GM19455 (cell line): ENCODE results near the gene SIRT1.
"Not testable (repeated sequence)": the region's sequence is repeated elsewhere in the genome, so short reads cannot be mapped to it uniquely, and the experiment has no call there.

ENCODE experiments used
- ATAC-seq: cut with Tn5 transposase; IDR thresholded peaks from one replicate; pipeline ENCODE4 v1.9.1; 2021; ENCODE audit not compliant: unreplicated experiment

The SIRT1 gene

GRCh38 chr10:67943917-67944316 is 59.5 kb downstream of the SIRT1 start:
- no peak for ATAC-seq

- no peak for ATAC-seq
Measured at GRCh38 chr10:67955614-67956013, 71.2 kb downstream of the SIRT1 start.

GRCh38 chr10:67959839-67960476 is 75.5 kb downstream of the SIRT1 start:
- ATAC-seq = no peak

- no peak for ATAC-seq
Measured at GRCh38 chr10:67965456-67965855, 81.0 kb downstream of the SIRT1 start.

- ATAC-seq = not testable (repeated sequence)
Measured at GRCh38 chr10:67966035-67966434, 81.6 kb downstream of the SIRT1 start.
